GM19452 (cell line): ENCODE measurements around the gene ATP2B2.

Source experiments
- ATAC-seq: cut with Tn5 transposase; IDR thresholded peaks from one replicate; pipeline ENCODE4 v1.9.1; 2021; ENCODE audit not compliant: unreplicated experiment

The ATP2B2 gene

DNA sequence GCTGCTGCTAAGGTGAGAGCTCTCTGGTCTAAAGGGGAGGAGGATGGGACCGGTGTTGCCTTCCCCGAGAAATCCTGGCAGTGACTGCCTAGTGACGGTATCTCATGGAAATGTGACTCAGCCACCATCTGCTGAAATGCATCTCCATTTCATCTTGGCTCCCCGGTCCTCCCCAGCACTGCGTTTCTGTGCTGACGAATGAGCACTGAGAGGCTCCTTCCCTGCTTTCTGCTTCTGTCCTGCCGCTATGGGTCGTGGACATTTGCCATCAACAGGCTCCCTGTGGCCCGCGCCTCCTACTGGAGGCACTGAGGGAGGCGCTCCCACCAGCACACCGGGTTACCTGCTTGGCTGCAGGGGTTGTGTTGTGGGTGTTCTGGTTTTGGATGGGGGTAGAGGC lies 170.9 kb downstream of the ATP2B2 start:
- no peak for ATAC-seq

DNA sequence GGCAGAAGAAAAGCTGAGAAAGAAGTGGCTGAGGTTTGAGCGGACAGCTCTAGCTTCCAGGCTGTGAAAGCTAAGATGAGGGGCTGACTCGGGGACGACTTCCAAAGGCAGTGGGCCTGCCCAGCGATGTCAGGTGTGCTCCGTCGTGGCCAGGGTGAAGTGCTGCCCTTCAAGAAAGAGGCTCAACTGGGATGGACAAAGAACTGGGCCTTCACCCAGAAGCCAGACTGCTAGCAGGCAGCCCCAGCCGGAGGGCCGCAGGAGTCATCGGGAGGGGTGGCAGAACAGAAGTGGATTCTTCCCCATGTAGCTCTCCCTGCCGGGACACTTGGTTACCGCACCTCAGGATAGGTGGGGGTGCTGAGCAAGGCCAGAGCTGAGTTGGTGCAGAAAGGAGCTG lies 171.3 kb downstream of the ATP2B2 start:
- no peak for ATAC-seq

DNA sequence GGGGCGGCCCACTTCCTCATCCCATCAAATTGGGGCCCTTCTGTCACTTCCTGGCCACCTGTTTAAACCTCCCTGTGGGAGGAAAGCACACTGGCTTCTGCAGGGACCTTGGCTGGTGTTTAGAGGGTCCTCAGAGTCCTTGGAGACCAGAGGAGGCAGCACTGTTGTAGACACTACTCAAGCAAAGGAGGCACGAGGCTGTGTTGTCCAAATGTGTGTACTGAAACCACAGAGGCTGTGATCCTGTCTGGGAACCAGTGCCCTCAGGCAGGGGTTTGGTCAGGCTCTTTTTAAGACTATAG lies 172.1 kb downstream of the ATP2B2 start:
- ATAC-seq: no peak

DNA sequence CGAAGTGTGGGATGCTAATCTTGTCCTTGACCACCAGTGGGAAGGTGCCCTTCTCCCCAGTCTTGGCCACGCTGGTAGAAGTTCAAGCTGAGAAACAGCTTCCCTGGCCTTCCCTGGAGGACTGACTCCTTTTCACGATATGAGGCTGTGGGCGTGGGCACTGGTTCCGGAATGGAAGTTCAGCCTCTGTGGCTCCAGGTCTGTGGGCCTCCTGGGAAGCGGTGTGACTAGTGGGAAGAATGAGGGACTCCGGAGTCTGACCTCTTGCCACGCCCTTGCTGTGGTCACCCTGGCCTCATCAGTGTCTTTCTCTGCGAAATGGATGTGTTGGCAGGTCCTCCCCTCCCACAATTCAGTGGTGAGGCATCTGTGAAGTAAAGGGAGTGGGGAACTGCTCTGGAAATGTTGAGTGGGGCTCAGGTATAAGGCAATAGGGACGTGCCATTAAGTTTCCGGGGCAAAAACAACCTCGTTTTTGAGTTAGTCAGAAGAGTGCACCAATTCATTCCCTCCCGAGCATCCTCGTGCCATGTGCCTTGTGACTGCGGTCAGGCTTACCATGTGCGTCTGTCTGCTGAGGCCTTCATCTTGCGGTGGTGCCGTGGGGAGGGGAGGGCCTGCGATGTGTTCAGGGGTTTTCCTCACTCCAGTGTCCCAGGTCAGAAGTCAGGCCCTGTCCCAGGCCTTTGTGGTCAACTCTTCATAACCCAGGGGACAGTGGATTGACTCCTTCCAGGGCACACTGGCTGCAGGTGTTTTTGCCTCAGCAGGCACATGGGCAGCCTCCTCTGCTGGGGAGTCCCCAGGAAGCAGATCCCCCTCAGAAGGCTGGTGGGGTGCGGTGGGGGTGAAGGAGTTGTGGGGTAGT lies 172.7 kb downstream of the ATP2B2 start:
- ATAC-seq: no peak

DNA sequence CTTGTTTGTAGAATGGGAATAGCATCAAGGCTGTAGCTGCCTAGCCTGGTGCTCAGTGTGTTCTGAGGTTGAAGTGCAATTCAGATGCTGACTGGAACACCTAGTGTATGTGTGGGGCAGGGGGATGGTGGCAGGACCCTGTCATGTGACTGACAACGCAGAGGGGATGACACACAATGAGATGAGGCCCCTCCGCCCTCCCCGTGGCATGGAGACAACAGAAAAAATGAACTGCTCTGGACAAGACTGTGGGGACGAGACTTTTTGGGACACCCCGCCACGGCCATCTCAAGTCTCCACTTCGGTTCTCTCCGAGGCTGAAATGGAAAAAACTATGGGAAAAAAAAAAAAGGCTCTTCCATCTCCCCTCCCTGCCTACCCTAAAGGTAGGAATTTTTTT lies 174.1 kb downstream of the ATP2B2 start:
- no peak for ATAC-seq

DNA sequence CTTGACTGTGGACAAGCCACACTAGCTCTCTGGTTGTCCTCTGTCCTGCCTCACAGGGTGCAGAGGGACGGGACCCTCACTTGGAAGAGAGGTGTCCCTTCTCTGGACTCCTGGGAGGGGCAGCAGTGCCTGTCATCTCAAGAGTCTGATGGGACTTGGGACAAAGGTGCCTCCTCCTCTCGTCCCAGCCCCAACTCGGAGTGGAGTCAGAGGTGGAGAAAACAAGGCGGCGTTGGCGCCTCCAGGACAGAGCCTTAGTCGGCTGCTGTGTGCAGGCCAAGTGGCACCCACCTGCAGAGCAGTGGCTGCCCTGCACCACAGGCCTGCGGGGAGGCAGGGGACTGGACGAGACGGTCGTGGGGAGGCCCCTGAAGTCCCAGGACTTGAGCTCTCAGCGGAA lies 175.1 kb downstream of the ATP2B2 start:
- no peak for ATAC-seq

DNA sequence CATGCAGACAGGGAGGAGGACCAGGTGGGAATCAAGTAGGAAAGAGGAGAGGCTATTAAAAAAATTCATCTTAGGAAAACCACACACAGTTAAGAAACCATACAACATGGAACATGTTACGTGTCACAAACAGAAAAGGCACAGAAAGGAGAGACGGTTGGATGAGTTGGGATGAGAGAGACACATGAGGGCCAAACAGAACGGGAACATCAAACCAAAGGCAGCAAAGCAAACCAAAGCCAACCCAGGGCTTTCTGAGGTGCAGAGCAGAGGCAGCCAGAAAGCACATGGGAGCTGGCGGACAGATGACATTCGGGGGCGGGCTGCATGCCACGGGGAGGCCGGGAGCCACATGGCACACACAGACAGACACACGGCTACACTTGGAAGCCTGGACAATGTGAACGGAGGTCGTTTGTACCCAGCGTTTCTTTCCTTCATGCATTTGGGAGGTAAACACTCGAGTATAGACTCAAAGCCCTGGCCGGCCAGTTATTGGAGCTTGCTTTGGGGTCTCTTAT lies 175.8 kb downstream of the ATP2B2 start:
- ATAC-seq: no peak

DNA sequence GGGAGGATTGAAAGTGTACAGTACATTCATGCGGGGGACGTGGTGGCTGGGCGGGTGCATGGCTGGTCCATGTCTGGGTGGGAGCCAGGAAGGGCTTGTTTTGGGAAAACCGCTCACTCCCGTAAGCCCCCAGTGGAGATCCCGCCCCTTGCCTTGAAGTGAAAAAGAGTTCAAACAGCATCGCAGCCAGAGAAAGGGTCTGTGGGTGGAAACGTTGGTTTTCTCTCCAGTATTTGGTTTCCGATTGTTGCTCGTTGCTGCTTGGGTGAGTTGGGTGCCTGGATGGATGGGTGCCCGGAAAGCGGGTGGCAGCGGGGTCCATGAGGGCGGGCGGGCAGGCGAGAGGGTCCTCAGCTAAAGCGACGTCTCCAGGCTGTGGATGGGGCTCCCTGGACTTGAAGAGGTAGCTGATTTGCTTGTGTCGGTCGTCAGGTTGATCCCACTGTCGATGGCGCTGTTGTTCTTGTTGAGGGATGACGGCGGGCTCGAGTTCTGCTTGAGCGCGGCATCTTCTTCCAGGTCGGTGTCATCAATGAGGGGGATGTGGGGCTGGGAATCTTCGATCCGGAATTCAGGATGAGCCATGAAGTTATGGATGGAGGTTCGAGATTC lies 176.8 kb downstream of the ATP2B2 start:
- no peak for ATAC-seq

DNA sequence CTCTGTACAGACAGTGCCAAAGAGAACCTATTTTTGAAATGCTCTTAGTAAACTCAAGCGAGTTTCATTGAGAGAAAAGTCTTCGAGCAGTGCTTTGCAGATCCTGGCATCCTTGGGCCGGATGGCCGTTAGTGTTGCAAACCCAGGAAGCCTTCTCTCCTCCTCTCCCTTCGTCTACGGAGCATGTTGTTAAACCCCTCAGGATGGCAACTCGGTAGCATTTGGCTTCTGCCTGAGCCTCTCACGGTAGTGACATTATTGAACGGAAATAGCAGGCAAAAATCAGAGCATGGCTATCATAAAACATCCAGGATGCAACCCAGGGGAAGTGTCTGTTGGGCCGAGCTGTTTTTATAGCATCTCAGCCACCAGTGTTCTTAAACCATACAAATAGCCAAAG lies 177.8 kb downstream of the ATP2B2 start:
- no peak for ATAC-seq

DNA sequence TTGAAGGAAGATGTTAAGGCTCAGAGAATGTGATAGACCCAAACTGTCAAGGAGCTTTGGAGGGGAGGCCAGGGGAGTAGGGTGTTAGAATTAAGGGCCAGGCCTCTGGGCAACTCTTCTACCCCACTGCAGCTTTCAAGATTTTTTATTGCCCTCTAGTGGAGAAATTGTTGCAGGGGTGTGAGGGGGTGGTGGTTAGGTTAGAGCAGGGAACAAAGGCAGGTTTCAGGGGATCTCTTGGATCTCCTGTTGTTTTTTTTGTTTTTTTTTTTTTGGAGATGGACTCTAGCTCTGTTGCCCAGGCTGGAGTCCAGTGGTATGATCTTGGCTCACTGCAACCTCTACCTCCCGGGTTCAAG lies 183.1 kb downstream of the ATP2B2 start:
- ATAC-seq: no peak

DNA sequence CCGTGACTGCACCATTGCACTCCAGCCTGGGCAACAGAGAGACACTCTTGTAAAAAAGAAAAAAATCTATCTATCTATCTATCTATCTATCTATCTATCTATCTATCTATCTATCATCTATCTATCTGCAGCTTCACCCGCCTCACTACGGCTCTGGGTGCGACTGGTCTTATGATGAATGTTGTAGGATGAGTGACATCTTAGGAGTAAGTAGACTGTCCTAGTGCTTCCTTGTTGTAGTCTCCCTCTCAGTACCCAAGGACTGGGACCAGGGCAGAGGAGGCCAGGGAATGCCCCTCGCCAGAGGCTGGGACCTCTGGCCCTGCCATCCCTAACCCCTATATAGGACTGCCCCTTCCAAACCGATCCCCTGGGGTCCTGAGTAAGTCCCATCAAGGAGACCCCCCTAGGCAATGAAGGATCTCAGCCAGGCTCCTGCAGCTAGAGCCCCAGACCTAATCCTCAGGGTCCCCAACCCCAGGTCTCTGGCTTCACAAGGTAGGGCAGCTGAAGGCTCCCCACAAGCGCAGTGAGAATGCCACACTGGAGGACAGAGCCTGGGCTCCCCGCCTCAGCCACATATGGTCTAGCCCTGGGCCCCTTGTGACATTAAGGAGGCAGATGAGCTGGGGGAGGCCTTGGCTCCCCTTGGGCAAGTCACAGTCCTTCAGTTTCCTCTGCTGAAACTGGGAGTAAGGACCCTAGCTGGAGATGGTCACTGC lies 183.6 kb downstream of the ATP2B2 start:
- ATAC-seq: no peak

DNA sequence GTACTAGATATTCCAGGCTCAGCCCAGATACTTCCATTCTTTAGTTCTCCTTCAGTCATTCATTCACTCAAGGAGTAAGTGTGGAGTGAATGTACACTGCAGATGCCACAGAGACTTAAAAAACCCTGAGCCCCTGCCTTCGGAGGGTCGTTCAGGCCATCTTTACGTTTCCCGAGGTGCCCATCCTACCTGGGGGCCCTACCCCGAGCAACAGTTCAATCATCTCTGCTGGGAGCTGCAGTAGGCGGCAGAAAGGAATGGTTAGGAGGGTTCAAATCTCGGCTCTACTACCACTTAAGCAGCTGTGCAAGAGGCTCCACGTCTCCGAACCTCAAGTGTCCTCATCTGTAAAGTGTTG lies 185.1 kb downstream of the ATP2B2 start:
- no peak for ATAC-seq

DNA sequence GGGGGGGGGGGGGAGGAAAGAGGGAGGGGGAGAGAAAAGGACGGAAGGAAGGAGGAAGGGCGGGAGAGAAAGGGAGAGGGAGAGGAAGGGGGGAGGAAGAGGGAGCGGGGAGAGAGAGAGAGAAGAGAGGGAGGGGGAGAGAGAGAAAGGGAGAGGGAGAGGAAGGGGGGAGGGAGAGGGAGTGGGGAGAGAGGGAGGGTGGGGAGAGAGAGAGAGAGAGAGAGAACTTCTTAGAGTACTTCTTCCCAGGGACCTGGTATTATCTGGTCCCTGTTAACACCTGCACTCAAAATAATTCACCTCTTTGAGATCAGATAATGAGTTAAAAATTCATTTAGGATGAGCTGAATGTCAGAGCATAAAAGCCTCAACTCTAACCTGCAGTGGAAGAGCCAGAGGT lies 185.6 kb downstream of the ATP2B2 start:
- ATAC-seq: no peak

DNA sequence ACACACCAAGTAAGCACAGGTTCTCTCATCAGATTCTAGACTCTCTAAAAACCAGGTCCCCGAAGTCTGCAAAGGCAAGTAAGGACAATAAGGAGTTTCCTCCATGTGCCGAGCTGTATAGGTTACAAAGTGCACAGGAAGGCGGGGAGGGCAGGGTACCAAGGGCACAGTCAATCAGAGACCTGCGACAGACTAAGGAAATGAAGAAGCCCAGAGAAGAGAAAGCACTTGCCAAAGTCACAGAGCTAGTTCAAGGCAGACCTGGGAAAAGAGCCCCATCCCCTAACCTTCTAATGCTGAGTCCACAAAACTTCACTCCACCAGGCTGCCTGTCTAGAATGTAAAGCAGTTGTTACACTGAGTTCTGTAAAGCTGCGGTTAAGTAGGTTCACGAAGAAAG lies 186.1 kb downstream of the ATP2B2 start:
- no peak for ATAC-seq

DNA sequence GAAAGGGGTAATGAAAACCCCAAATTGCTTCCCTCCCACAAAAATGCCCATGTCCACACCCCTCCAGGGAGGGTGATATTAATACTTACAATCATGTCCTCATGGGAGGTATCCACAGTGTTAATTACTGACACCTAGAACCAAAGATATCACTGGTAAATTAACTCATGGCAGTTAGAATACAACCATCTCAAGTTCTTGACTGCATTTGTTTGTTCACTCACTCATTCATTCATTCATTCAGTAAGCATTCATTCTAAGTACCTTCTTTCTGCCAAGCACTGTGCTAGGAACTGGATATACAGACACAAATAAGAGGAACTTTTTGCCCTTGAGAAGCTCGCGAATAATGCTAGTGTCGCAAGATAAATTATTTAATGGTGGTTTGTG lies 187.4 kb downstream of the ATP2B2 start:
- no peak for ATAC-seq

DNA sequence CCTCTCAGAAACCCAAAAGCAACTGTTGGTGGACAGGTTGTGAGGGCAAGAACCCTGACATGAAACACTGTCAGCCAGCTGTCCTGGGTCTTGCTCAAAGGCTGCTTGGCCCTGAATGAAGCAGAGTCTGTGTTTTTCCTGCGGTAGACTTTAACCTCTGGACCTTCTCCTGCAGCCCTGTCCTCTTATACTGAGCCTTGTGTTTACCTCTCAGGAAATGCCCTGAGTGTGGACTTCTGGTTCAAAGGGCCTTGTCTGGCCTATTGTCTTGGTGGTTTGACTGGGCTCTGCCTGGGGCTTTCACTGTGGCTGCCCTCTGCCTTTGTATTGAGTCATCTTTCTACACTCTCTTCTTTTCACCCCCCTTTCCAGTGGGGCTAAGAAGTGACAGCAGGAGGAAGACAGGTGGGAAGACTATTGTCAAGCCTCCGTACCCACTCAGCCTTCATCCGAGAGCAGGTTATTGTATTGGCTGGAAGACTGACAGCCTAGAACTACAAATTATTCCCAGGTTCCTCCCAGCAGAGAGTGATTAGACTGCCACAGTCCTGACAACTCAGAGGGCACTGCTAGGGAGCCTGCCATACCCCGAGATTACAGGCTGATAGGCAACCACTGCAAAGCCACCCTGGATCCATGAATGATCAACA lies 187.9 kb downstream of the ATP2B2 start:
- ATAC-seq: no peak

DNA sequence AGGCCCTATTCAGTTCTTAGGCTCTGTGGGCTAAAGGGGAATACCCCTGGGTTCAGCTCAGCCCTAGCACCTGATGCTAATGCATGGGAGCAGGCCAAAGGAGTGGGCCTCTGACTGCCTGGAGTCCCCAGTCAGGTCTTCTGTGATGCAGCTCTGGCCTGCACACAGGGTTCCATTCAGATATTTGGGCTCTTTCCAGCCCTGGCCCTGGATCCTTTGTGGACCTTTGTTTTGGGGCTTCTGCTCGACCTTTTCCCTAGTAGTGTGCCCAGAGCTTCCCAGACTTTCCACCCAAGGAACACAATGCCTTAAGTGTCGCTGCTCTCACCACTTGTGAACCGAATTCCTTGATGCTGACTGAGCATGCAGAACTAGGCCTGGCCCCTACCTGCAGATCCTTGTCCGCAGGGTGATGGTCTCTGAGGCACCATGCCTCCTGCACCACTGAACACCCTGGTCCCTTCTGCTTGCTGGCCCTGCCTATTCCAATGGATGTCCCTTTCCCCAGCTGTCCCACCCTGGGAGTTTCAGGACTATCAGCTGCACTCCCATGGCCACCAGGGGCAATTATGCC lies 189.5 kb downstream of the ATP2B2 start:
- ATAC-seq: no peak

DNA sequence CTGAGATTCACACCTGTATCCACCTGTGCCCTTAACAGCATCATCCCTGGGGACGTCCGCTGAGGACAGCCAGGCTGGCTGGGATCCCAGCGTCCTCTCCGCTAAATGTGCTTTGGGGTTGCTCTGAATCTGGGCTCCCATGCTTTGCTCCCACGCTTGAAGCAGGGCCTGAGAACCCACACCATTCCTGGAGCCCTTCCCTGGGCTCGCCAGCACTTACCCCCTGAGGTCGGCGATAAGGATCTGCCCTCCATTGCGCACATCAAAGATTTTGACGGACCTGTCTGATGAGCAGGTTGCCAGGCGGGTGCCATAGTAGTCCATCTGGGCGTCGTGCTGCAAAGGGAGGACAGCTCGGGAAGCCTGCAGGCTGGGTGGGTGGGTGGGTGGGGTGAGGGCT lies 190.3 kb downstream of the ATP2B2 start:
- ATAC-seq: no peak

DNA sequence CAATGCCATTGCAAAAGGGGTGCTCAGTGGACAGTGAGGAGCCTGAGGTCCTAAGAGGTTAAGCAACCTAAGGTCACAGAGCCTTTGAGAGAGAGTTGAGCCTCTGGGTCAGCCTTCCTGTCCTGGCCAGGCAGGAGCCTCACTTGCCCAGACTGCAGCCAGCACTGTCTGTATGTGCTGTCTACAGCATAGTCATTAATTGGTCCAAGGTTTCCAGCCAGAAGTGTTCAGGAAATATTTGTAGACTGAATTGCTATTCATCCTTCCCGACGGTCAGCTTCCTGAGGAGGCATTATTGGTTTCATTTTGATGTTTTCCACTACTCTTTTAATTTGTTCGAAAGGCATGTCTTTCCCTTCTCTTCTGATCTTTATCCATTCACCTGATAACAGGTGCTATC lies 192.5 kb downstream of the ATP2B2 start:
- ATAC-seq: no peak

DNA sequence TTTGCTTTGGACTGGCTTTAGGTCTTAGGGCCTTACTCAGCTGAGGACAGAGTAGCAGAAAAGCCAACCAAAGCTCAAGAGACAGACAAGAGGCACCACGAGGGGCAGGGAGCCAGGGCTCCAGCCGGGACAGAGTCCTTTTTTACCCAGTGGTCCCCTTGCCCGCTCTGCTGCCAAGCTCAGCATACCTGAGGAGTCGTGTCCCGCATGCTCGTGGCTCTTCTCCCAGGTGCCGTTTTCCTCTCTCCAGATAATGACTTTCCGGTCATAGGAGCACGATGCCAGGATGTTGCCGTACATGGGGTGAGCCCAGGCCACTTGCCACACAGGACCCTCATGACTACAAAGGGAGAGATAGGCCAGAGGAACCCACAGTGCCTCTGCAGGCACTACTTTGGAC lies 193.0 kb downstream of the ATP2B2 start:
- ATAC-seq: no peak

DNA sequence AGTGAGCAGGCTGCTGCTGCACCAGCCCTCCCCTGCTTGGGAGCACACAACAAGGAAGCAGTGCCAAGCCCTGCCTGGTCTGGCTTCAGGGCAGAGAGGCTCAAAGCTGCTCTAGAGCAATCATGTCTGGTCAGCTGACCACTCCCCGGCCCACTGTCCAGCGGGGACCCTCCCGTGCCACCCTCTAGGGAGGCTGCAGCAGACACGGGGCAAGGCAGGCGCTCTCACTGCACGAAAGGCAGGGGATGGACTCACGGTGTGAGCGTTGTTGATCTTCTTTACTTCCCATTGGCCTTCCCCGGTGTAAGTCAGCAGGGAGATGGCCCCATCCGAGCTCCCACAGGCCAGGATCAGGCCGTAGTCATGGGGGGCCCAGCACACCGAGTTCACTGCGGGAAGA lies 193.7 kb downstream of the ATP2B2 start:
- ATAC-seq: no peak
